Suprapubic skin (tissue), 4 donors: ENCODE measurements around the gene PTPRM. TPM values are rescaled to one million over a fixed set of nuclear protein-coding genes. Genes with fewer than 3 reads are reported as not detected.

ENCODE experiments used
- DNase-seq, 2 donors: peaks; one replicate each; pipeline ENCODE4 v3.0.0-alpha.2; 2019; ENCODE audit warnings: low spot score in 2 of 2
- H3K27ac ChIP-seq: fragments of 200-600 bp; sonication (generic); one replicate; pipeline ENCODE4 v1.5.1; 2019
- H3K27me3 ChIP-seq: fragments of 200-600 bp; sonication (generic); one replicate; pipeline ENCODE4 v1.5.1; 2019
- H3K36me3 ChIP-seq: fragments of 200-600 bp; sonication (generic); one replicate; pipeline ENCODE4 v1.5.1; 2019
- H3K4me1 ChIP-seq: fragments of 200-600 bp; sonication (generic); one replicate; pipeline ENCODE4 v1.5.1; 2019
- H3K4me3 ChIP-seq: fragments of 200-600 bp; sonication (generic); one replicate; pipeline ENCODE4 v1.5.1; 2019; ENCODE audit warnings: mild to moderate bottlenecking
- H3K9me3 ChIP-seq: fragments of 200-600 bp; sonication (generic); one replicate; pipeline ENCODE4 v1.5.1; 2019
- EP300 ChIP-seq: sonication (generic); formaldehyde crosslinking; IDR thresholded peaks from one replicate; pipeline ENCODE4 v1.6.1; 2017; ENCODE audit warnings: antibody characterized with exemption
- POLR2A ChIP-seq, 2 donors: fragments of 450-650 bp; IDR thresholded peaks; one replicate each; pipeline ENCODE4 v1.6.1; 2017; ENCODE audit warnings: antibody characterized with exemption in 2 of 2, mild to moderate bottlenecking in 2 of 2, moderate library complexity in 2 of 2
- POLR2AphosphoS5 ChIP-seq, 3 donors: sonication (generic); formaldehyde crosslinking; IDR thresholded peaks; one replicate each; pipeline ENCODE4 v1.6.1; 2017; ENCODE audit warnings: antibody characterized with exemption in 3 of 3
- WGBS: methylation state at CpG from one replicate; pipeline ENCODE4 v1.1.5; 2018; 5-methylcytosine and 5-hydroxymethylcytosine counted together
- total RNA-seq, 4 donors: library from RNA; depleted of rRNA; stranded (reverse); fragments of >200 nt; gene quantifications; one replicate each; pipeline ENCODE4 v1.1.0, GENCODE V29; 2016
- TF ChIP-seq, protein P1 (sequence below), 2 donors: fragments of 200-600 bp in 1 of 2; fragments of 450-650 bp in 1 of 2; sonication (generic) in 1 of 2; IDR thresholded peaks; one replicate each; pipeline ENCODE4 v1.5.1; 2016 to 2019; ENCODE audit warnings: antibody characterized with exemption in 2 of 2, mild to moderate bottlenecking in 1 of 2, moderate library complexity in 1 of 2

PTPRM gene
- total RNA-seq, 4 donors from 2014 or later = 19.8 to 73.7 (median 40.0) TPM

DNA sequence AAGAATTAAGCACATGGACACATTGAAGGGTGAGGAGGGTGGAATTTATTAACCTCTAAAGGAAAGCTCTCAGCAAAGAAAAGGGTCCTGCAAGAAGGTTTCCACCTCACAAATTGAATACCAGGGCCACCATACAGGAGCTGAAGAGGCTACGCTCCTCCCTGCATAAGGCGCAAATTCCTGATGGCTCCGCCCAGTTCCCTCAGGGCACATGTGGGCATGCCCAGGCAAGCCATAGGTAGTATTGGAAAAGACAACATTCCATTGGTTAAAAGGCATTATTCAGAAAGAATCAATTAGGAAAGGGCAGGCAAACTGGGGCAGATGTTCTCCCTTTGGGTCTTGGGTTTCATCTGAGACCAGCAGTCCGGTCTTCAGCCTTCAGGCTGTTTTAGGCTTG lies 161.2 kb downstream of the PTPRM start:
- Histone ChIP-seq H3K9me3 (no peaks in the 10 kb centered on the region), H3K27me3 (no peaks in the 10 kb centered on the region), H3K4me1 (peaks cover 9% of the 10 kb centered on the region), H3K4me3 (no peak overlapping the region), H3K36me3 (no peaks in the 10 kb centered on the region), H3K27ac (no peak overlapping the region)
- TF ChIP-seq, protein P1, sequence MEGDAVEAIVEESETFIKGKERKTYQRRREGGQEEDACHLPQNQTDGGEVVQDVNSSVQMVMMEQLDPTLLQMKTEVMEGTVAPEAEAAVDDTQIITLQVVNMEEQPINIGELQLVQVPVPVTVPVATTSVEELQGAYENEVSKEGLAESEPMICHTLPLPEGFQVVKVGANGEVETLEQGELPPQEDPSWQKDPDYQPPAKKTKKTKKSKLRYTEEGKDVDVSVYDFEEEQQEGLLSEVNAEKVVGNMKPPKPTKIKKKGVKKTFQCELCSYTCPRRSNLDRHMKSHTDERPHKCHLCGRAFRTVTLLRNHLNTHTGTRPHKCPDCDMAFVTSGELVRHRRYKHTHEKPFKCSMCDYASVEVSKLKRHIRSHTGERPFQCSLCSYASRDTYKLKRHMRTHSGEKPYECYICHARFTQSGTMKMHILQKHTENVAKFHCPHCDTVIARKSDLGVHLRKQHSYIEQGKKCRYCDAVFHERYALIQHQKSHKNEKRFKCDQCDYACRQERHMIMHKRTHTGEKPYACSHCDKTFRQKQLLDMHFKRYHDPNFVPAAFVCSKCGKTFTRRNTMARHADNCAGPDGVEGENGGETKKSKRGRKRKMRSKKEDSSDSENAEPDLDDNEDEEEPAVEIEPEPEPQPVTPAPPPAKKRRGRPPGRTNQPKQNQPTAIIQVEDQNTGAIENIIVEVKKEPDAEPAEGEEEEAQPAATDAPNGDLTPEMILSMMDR (IDR thresholded peaks at IDR 0.05) = no peak
- TF ChIP-seq EP300 = no peak
- WGBS = 88% methylated on average over 4 of the region's 4 CpGs
- DNase-seq = no peak

DNA sequence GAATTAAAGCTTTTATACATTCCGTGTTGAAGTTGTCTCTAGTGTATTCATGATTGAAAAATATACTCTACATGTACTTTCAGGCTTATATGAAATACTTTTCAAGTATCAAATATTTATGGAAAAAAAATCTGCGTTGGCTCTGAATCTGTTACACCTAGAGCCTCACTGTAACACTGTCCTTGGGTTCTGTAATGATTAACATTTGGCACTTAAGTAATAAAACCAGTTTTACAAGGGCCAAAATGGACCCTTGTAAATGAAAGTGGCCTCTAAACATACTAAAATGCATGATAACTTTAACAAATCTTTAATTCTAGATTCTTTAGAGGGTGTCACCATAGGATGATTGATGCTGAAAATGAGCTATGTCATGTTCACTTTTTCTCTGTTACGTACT lies 162.8 kb downstream of the PTPRM start:
- TF ChIP-seq EP300 = no peak
- no peak for TF ChIP-seq POLR2AphosphoS5 (IDR thresholded peaks at IDR 0.05)
- TF ChIP-seq, protein P1 (IDR thresholded peaks at IDR 0.05) = no peak
- no peak for TF ChIP-seq POLR2A (IDR thresholded peaks at IDR 0.05)
- no peak for DNase-seq
- Histone ChIP-seq H3K27ac (no peak overlapping the region), H3K36me3 (no peaks in the 10 kb centered on the region), H3K4me3 (no peak overlapping the region), H3K9me3 (no peaks in the 10 kb centered on the region), H3K27me3 (no peaks in the 10 kb centered on the region), H3K4me1 (peaks cover 9% of the 10 kb centered on the region)
- WGBS = 79% methylated on average over 3 of the region's 3 CpGs

DNA sequence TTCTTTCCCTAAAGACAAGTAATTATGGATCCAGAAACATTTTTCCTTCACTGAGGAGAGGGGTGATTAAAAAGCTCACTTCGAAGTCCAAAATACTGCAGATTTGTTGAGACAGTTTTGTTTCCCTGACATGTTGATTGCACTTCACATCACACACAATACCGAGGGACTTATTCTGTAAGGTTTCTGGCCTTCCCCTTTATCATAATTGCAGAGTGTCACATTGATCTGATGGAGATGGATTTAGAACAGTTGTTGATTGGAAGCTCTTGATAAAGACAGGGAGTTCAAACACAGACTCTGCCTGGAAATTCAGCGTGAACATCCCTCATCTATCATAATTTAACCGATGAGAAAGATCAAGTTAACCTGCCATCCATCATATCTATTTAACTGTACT lies 163.6 kb downstream of the PTPRM start:
- Histone ChIP-seq H3K9me3 (no peaks in the 10 kb centered on the region), H3K36me3 (no peaks in the 10 kb centered on the region), H3K4me3 (no peak overlapping the region), H3K27me3 (no peaks in the 10 kb centered on the region), H3K4me1 (peaks cover 9% of the 10 kb centered on the region), H3K27ac (no peak overlapping the region)
- WGBS = 74% methylated on average over 4 of the region's 4 CpGs
- TF ChIP-seq, protein P1 (IDR thresholded peaks at IDR 0.05) = no peak
- no peak for TF ChIP-seq POLR2AphosphoS5 (IDR thresholded peaks at IDR 0.05)
- DNase-seq = no peak

DNA sequence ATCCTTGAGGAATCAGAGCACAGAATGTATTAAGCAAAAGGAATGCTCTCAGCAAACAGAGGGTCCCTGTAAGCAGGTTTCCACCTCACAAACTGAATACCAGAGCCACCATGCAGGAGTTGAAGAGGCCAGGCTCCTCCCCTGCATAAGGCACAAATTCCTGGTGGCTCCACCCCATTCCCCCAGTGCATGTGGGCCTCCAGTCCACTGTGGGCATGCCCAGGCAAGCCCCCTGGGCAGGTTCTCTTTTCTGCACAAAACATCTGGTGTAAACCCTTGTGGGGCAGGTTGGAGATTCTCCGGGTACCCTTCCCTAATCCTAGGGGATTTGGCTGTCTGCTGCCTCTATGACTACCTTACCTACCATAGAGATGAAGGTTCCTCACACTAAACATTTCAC lies 166.5 kb downstream of the PTPRM start:
- TF ChIP-seq, protein P1 (IDR thresholded peaks at IDR 0.05) = no peak
- TF ChIP-seq EP300 (no peak), POLR2A (IDR thresholded peaks at IDR 0.05) (no peak), POLR2AphosphoS5 (IDR thresholded peaks at IDR 0.05) (no peak)
- H3K4me1 ChIP-seq = no peaks in the 10 kb centered on the region
- no peaks in the 10 kb centered on the region for H3K36me3 ChIP-seq
- WGBS = 82% methylated on average over 1 of the region's 1 CpG
- no peak overlapping the region for H3K4me3 ChIP-seq
- H3K27me3 ChIP-seq = no peaks in the 10 kb centered on the region
- no peak for DNase-seq
- no peak overlapping the region for H3K27ac ChIP-seq
- H3K9me3 ChIP-seq = no peaks in the 10 kb centered on the region

DNA sequence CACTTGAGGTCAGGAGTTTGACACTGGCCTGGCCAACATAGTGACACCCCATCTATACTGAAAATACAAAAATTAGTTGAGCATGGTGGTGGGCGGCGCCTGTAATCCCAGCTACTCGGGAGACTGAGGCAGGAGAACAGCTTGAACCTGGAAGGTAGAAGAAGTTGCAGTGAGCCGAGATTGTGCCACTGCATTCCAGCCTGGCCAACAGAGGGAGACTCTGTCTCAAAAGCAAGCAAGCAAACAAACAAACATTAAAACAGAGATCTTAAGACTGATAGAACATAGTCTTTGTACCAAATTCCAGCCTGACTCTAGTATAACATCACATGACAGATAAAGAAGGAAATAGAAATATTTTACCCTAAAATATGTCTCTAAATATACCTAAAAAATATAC lies 168.1 kb downstream of the PTPRM start:
- no peaks in the 10 kb centered on the region for H3K9me3 ChIP-seq
- H3K27me3 ChIP-seq = no peaks in the 10 kb centered on the region
- no peak for DNase-seq
- TF ChIP-seq, protein P1 (IDR thresholded peaks at IDR 0.05) = no peak
- H3K27ac ChIP-seq = no peak overlapping the region
- no peaks in the 10 kb centered on the region for H3K36me3 ChIP-seq
- H3K4me3 ChIP-seq = no peak overlapping the region
- no peaks in the 10 kb centered on the region for H3K4me1 ChIP-seq
- WGBS = 91% methylated on average over 4 of the region's 4 CpGs
